ENCODE results near the gene ATP6V1E1.

Gene ATP6V1E1

DNA sequence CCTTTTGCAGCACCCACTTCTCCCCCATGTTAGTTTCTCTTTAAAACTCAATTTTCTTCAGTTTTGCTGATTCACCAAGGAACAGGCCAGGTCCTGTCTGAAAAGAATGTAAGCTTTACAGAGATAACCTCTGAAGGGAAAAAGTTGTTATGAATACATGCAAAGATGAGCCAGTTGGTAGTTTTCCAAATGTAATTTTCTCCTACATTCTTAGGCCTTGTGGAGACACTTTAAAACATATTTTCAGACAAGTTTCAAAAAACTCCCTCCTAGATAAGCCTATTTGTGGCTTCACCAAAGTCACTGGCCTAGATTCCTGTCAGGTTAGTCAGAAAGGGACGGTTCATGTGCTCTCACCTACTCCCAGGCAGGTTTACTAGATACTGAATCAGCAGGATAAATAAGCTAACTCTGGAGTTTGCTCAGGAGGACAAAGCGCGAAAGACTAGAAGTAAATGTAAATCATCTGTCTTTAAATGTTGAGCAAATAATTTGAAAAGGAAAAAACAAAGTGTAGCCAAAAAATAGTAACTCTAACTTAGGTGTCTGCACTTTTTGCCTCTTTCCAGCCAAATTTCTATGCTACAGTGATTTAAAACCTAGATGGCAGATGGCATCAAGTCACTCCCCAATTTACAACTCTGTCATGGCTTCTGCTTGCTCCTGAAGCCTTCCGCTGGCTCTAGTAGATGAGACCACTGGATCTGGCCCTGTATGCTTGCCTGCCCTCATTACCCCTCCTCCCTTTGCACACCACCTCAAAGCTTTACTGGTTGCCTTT, 4.9 kb upstream of the ATP6V1E1 start:
- no peak for DNase-seq

DNA sequence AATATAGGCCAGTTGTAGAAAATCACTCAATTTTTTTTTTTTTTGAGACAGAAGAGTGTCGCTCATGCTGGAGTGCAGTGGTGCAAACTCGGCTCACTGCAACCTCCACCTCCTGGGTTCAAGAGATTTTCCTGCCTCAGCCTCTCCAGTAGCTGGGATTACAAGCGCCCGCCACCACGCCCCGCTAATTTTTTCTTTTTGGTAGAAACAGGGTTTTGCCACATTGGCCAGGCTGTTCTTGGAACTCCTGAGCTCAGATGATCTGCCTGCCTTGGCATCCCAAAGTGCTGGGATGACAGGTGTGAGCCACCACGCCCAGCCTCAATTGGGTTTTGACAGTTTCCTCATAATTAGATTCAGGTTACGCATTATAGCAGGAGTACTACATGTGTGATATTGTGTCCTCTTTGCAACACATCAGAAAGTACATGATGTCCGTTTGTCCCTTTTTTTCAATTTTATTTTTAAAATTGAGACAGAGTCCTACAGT, 2.6 kb upstream of the ATP6V1E1 start:
- no peak for DNase-seq

- DNase-seq: no peak
Observed at GRCh38 chr22:17629641-17630040, 1.1 kb upstream of the ATP6V1E1 start.

DNA sequence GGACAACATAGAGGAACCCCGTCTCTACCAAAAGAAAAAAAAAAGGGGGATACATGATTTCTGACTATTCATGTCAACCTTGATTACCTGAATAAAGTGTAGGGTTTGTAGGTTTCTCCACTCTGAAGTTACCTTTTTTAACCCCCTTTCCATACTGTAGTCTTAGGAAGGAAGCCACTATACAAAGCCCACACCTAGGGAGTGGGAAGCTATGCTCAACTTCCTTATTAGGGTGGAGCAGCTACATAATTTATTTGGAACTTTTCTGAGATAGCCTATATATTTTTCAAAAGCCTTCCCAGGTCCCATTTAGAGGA, 582 bp upstream of the ATP6V1E1 start:
- DNase-seq: no peak

GRCh38 chr22:17627961-17628405, 566 bp downstream of the ATP6V1E1 start:
- no peak for DNase-seq

DNA sequence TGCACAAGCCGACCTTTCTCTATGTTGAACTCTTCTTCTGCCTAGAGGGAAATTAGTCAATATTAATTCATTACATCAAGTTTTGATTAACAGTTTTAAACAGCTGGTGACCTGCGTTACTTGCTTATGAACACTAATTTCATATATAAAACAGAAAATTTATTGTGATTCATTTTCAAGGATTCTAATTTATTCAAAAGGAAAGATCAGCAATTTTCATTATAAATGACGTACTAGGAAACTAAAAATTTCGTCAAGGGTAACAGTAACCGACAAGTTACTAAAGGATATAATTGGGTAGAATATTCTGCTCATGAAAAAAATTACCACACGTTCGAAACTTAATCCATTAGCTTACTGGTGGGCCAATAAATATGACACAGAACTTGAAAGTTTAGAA, 15.3 kb downstream of the ATP6V1E1 start:
- DNase-seq: no peak

GRCh38 chr22:17612057-17612456, 16.5 kb downstream of the ATP6V1E1 start:
- no peak for DNase-seq

DNA sequence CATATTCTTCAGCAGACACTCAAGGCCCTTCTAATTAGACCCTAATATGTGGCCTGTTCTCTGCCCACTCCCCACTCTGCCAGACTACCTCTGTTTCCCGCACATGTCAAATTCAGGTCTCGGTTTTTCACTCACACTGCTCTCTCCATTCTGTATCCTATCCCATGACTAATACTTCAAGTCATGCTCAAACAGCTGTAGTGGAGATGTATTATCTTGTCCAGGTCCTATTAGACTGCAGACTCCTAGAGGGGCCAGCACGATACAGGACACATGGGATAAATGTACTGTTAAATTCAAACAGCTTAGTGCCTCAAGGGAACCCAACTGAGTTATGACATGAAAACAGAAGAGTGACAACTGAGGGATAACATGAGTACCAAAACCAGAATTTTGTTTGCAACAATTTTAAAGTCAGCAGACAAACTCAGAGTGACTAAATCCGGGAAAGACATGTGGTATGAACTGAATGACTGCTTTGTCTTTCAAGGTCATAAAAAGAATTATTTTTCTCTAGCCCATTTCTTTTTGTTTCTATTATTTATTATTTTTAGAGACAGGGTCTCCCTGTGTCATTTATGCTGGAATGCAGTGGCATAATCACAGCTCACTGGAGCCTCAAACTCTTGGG, 20.5 kb downstream of the ATP6V1E1 start:
- no peak for DNase-seq

GRCh38 chr22:17606496-17606895, 22.1 kb downstream of the ATP6V1E1 start:
- no peak for DNase-seq

- no peak for DNase-seq
Observed at GRCh38 chr22:17603668-17604067, 24.9 kb downstream of the ATP6V1E1 start.

- no peak for DNase-seq
Observed at GRCh38 chr22:17601031-17601430, 27.5 kb downstream of the ATP6V1E1 start.

GRCh38 chr22:17598318-17598717, 30.2 kb downstream of the ATP6V1E1 start:
- no peak for DNase-seq

DNA sequence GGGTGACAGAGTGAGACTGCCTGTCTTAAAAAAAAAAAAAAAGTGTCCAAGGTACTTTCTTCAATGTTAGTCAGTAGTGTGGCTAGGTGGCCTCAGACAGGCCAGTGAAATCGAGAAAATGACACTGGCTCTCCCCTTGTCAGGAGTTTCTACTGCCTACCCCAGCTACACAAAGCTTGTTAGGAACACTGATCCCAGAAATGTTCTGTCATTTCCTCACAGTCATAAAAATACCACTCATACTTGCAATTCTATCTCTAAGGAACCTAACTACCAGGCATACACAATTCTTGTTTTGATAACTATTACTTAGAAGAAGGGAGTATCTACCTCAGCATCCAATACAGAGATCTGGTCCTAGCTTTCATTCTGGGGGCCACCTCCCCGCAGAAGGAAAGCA, 31.3 kb downstream of the ATP6V1E1 start:
- no peak for DNase-seq

DNA sequence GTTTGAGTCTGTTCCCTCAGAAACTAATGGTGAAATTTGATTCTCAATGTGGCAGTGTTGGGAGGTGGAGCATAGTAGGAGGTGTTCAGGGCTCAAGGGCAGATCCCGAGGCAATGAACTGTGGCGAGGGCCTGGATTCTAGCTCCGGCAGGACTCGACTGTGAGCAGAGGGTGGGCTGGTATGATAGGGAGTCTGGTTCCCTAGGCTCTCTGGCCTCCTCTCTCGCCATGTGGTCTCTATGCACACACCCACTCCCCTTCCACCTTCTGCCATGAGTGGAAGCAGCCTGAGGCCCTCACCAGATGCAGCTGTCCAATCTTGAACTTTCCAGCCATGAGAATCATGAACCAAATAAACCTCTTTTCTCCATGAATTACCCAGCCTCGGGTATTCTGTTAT, 32.3 kb downstream of the ATP6V1E1 start:
- DNase-seq: no peak

DNA sequence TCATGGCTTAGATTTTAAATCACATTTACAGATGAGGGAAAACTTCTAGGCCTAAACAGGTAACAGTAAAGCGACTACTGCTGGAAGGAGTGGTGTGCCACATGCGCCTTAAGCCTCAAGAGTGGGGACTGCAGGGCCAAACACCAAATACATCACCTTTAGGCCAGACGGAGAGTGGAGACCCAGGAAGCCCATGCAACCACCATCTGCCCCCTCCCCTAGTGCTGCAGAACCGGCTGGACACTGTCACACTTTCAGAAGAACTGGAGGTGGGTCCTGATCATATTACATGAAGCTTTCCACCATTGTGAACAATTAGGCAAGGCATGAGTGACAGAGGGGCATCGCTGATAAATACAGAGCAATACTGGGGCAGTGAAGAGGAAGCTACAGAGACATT, 36.3 kb downstream of the ATP6V1E1 start:
- DNase-seq: no peak

DNA sequence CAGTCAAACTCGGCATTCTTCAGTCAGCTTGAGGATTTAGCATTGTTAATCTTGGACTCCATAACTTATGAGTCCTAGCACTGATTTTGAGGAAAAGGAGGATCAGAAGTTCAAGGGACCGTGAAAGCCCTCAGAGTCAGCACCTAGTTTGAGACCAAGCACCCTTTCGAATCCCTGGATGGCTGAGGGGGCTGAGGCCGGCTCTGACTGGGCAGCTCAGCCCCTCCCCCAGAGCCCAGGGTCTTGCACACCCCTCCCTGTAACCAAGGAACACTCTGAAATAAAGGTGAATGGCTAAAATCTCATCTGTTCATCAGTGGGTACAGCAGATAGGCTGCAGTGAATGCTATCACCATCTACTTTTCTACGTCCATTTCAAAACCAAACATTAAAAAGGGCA, 38.0 kb downstream of the ATP6V1E1 start:
- no peak for DNase-seq

GRCh38 chr22:17589810-17590375, 38.7 kb downstream of the ATP6V1E1 start:
- no peak for DNase-seq

GRCh38 chr22:17588606-17589005, 39.9 kb downstream of the ATP6V1E1 start:
- DNase-seq: no peak

- no peak for DNase-seq
Observed at GRCh38 chr22:17587629-17588028, 40.9 kb downstream of the ATP6V1E1 start.

DNA sequence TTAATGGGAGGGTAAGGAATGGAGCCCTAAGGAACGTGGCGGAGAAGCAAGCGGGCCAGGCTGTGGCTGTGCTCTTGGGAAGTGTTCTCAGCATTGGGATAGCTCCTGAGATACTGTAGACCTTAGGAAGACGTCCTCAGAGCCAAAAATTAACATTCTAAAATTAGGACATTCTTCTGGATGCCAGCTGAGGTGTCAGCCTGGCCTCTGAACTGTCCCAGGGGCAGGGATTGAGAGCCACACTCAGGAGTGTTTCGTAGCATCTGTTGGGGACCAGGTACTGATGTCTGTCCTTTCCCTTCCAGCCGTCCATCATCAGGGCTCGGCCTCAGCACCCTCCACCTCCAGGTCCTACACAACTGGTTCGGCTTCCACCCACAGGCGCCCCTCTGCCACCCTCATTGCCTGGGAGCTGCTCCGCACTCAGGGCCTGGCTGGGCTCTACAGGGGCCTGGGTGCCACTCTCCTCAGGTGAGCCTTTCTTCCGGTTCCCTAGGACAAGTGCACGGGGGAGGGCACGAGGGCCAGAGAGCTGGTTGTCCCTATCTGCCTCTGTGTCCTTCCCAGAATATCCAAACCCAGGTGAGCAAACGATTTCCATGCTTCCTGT, 41.6 kb downstream of the ATP6V1E1 start:
- DNase-seq: no peak

DNA sequence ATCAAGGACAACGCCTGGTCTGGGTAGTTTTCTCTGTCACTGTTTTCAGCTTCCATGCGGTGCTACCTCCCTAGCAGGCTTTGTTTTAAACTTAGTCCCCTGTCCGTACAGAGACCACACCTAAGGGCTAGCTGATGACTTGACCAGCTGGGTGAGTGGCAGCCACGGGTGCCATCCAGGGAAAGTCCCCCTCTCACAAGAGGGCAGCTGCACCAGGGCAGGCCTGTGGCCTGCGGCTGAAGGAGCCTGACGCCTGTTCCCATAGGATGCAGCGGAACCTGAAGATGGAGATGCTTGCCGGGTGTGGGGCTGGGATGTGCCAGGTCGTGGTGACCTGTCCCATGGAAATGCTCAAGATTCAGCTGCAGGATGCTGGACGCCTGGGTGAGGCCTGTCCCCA, 45.4 kb downstream of the ATP6V1E1 start:
- no peak for DNase-seq

DNA sequence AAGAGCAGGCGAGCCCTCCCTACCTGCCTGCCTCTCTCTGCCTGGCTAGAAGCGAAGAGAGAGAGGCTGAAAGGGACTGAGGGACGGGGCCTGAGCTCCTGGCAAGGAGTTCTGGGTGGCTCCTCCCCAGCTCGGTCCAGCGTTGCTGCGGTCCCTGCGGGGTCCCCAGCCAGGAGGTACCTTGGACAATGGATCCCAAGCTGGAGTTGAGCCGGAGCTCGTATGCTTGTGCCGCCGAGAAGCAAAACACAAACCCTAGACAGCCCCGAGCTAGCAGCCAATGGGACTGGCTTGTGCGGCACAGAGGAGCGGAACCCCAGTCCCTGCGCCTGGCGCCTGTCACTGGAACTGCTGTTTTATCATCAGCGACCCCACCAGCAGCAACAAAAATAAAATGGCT, 46.9 kb downstream of the ATP6V1E1 start:
- DNase-seq: no peak

DNA sequence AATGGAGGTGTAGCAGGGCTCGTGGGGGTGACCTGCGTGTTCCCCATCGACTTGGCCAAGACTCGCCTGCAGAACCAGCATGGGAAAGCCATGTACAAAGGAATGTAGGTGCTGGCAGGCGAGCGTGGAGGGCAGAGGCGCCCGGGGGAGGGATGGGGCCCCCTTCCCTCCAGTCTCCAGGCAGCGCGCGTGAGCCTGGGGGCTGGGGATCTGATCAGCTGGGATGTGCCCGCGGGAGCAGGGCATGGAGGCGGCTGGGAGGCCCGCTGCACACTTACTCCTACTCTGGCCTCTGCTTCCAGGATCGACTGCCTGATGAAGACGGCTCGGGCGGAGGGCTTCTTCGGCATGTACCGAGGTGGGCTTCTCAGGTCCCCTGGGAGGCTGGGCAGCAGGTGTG, 47.5 kb downstream of the ATP6V1E1 start:
- DNase-seq: no peak
